Measurements from ENCODE around the gene NXPH4. TPM values are rescaled to one million over a fixed set of nuclear protein-coding genes. Genes with fewer than 3 reads are reported as not detected.

The NXPH4 gene
- total and polyA plus RNA-seq, 4 donors = 0.15 to 0.94 (median 0.48) TPM

DNA sequence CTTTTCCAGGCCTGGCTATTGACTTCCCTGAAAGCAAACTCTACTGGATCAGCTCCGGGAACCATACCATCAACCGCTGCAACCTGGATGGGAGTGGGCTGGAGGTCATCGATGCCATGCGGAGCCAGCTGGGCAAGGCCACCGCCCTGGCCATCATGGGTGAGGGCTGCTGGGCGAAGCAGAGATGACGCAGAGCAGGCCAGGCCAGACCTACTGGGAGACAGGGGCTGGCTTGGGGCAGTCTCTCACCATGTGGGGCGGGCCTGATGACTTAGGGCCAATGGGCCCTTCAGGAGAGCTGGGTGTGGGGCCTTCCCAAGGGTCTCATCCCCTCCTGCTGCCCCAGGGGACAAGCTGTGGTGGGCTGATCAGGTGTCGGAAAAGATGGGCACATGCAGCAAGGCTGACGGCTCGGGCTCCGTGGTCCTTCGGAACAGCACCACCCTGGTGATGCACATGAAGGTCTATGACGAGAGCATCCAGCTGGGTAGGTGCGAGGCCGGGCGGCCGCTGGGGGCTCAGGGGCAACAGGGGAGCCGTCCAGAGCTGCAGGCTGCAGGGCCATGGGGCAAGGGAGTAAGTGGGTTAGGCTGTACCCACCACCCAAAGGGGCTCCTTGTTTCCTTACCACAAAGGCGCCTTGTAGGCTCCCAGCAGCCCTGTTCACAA lies 36.1 kb upstream of the NXPH4 start:
- TF ChIP-seq, protein P1, sequence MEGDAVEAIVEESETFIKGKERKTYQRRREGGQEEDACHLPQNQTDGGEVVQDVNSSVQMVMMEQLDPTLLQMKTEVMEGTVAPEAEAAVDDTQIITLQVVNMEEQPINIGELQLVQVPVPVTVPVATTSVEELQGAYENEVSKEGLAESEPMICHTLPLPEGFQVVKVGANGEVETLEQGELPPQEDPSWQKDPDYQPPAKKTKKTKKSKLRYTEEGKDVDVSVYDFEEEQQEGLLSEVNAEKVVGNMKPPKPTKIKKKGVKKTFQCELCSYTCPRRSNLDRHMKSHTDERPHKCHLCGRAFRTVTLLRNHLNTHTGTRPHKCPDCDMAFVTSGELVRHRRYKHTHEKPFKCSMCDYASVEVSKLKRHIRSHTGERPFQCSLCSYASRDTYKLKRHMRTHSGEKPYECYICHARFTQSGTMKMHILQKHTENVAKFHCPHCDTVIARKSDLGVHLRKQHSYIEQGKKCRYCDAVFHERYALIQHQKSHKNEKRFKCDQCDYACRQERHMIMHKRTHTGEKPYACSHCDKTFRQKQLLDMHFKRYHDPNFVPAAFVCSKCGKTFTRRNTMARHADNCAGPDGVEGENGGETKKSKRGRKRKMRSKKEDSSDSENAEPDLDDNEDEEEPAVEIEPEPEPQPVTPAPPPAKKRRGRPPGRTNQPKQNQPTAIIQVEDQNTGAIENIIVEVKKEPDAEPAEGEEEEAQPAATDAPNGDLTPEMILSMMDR (IDR thresholded peaks at IDR 0.05; ENCODE audit: control extremely low read depth, extremely low read depth) = no peak
- no peak overlapping the region for H3K27ac ChIP-seq (ENCODE audit: low read depth in 1 of 2, low read length in 1 of 2)
- ATAC-seq (ENCODE audit: insufficient read depth, low FRiP score) = no peak

DNA sequence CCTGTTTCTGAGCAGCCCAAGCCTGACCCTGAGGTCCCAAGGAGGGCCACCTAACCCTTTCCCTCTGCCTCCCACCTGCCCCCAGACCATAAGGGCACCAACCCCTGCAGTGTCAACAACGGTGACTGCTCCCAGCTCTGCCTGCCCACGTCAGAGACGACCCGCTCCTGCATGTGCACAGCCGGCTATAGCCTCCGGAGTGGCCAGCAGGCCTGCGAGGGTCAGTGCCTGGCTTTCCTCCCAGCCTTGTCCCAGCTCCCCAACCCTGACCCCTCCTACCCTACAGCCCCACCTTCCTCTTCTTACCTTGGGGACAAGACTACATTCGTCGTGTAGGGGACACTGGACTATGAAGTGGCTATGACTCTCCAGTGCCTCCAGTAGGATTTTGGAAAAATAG lies 35.5 kb upstream of the NXPH4 start:
- Histone ChIP-seq H3K4me3 (no peak overlapping the region), H3K9ac (ENCODE audit: insufficient read depth in 1 of 2, low read length in 2 of 2) (no peak overlapping the region), H3K4me1 (ENCODE audit: control insufficient read depth in 5 of 5, insufficient read depth in 5 of 5, low read length in 5 of 5) (peaks cover 0 to 5% (median 0%) of the 10 kb centered on the region in 5 donors), H3K27ac (ENCODE audit: low read depth in 1 of 2, low read length in 1 of 2) (peak overlapping the region in 1 of 2 donors; percentile 4), H3K9me3 (ENCODE audit: control insufficient read depth in 4 of 4, insufficient read depth in 3 of 4, low read length in 3 of 4) (no peaks in the 10 kb centered on the region), H3K27me3 (ENCODE audit: control insufficient read depth in 3 of 3, insufficient read depth in 3 of 3, low read length in 2 of 3) (no peaks in the 10 kb centered on the region), H3K36me3 (ENCODE audit: control insufficient read depth in 4 of 4, insufficient read depth in 4 of 4, low read length in 4 of 4) (peaks cover 0 to 60% (median 56%) of the 10 kb centered on the region in 4 donors)
- TF ChIP-seq, protein P1 (IDR thresholded peaks at IDR 0.05; ENCODE audit: control extremely low read depth, extremely low read depth) = no peak
- 73 to 87% methylated on average over 9 of the region's 9 CpGs for WGBS, 2 donors
- ATAC-seq (ENCODE audit: insufficient read depth, low FRiP score) = no peak
- DNase-seq = no peak

More for the DNA sequence above, 36.1 kb upstream of the NXPH4 start:
- Histone ChIP-seq H3K4me3 (no peak overlapping the region), H3K36me3 (ENCODE audit: control insufficient read depth in 4 of 4, insufficient read depth in 4 of 4, low read length in 4 of 4) (peaks cover 0 to 57% (median 53%) of the 10 kb centered on the region in 4 donors), H3K9me3 (ENCODE audit: control insufficient read depth in 4 of 4, insufficient read depth in 3 of 4, low read length in 3 of 4) (no peaks in the 10 kb centered on the region), H3K4me1 (ENCODE audit: control insufficient read depth in 5 of 5, insufficient read depth in 5 of 5, low read length in 5 of 5) (peaks cover 0 to 5% (median 0%) of the 10 kb centered on the region in 5 donors), H3K27me3 (ENCODE audit: control insufficient read depth in 3 of 3, insufficient read depth in 3 of 3, low read length in 2 of 3) (no peaks in the 10 kb centered on the region), H3K9ac (ENCODE audit: insufficient read depth in 1 of 2, low read length in 2 of 2) (no peak overlapping the region)
- WGBS, 2 donors = 95 to 98% methylated on average over 20 of the region's 20 CpGs
- DNase-seq = no peak

DNA sequence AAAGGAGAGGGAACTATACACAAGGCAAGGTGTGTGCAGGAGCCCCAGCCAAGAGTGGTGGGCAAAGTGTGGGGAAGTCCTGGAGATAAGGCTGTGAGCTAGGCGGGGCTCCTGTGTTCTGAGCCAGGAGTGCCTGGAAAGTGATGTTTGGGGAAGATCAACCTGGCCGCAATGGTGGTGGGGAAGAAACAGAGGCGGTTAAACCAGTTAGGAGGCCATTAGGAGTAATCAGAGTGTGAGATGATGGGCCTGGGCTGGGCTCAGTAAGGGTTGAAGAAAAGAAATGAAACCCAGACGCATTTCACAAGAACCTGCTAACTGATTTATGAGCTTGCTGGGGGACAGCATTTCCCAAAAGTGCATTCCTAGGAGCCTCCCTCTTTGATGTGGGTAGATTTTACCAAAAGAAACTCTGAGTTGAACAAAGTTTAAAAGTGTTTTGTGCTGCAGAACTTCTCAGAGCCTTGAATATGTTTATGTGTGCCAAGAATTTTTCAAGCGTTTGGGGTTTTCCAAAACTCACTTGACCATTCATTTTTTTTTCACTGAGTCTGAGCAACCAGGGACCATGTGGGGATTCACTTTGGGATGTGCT lies 34.9 kb upstream of the NXPH4 start:
- 62 to 79% methylated on average over 5 of the region's 5 CpGs for WGBS, 2 donors
- H3K27ac ChIP-seq (ENCODE audit: low read depth in 1 of 2, low read length in 1 of 2) = no peak overlapping the region
- H3K27me3 ChIP-seq (ENCODE audit: control insufficient read depth in 3 of 3, insufficient read depth in 3 of 3, low read length in 2 of 3) = no peaks in the 10 kb centered on the region
- H3K36me3 ChIP-seq (ENCODE audit: control insufficient read depth in 4 of 4, insufficient read depth in 4 of 4, low read length in 4 of 4) = peaks cover 0 to 60% (median 58%) of the 10 kb centered on the region in 4 donors
- DNase-seq (peak in 1 of 3 donors; percentile 42), ATAC-seq (ENCODE audit: insufficient read depth, low FRiP score) (no peak)
- no peaks in the 10 kb centered on the region for H3K9me3 ChIP-seq (ENCODE audit: control insufficient read depth in 4 of 4, insufficient read depth in 3 of 4, low read length in 3 of 4)
- TF ChIP-seq, protein P1 (IDR thresholded peaks at IDR 0.05; ENCODE audit: control extremely low read depth, extremely low read depth) = no peak
- H3K4me3 ChIP-seq = no peak overlapping the region
- H3K9ac ChIP-seq (ENCODE audit: insufficient read depth in 1 of 2, low read length in 2 of 2) = no peak overlapping the region
- H3K4me1 ChIP-seq (ENCODE audit: control insufficient read depth in 5 of 5, insufficient read depth in 5 of 5, low read length in 5 of 5) = peaks cover 0 to 5% (median 0%) of the 10 kb centered on the region in 5 donors
